Psoas muscle (tissue), 8 donors: ENCODE data around the gene PPA1. TPM values are rescaled to one million over a fixed set of nuclear protein-coding genes. Genes with fewer than 3 reads are reported as not detected.
"Not testable (repeated sequence)": the region's sequence is repeated elsewhere in the genome, so short reads cannot be mapped to it uniquely, and the experiment has no call there.

ENCODE experiments used
- ATAC-seq, 4 donors: fragments of 200-7000 bp; cut with Tn5 transposase; one replicate each; pipeline ENCODE4 v1.9.1; 2020; ENCODE audit warnings: moderate library complexity in 3 of 4, mild to moderate bottlenecking in 2 of 4
- DNase-seq, 2 donors: peaks; one replicate each; pipeline ENCODE4 v3.0.0-alpha.2; 2020
- H3K27ac ChIP-seq: fragments of 200-600 bp; one replicate; pipeline ENCODE4 v1.8.0; 2022
- H3K27me3 ChIP-seq, 3 donors: fragments of 200-600 bp in 1 of 3; one replicate each; pipeline versions ENCODE4 v1.6.1 to v1.8.0; 2013 to 2022; ENCODE audit warnings: low read length in 2 of 3, mild to moderate bottlenecking in 2 of 3, moderate library complexity in 1 of 3; ENCODE audit not compliant: insufficient read depth in 3 of 3
- H3K36me3 ChIP-seq, 2 donors: fragments of 200-600 bp in 1 of 2; one replicate each; pipeline versions ENCODE4 v1.6.1 to v1.8.0; 2013 to 2022; ENCODE audit warnings: low read depth in 1 of 2, mild to moderate bottlenecking in 1 of 2, moderate library complexity in 1 of 2; ENCODE audit not compliant: insufficient read depth in 1 of 2
- H3K4me1 ChIP-seq: fragments of 200-600 bp; one replicate; pipeline ENCODE4 v1.8.0; 2022
- H3K4me3 ChIP-seq: fragments of 200-600 bp; one replicate; pipeline ENCODE4 v1.8.0; 2022; ENCODE audit warnings: mild to moderate bottlenecking
- H3K9me3 ChIP-seq: fragments of 200-600 bp; one replicate; pipeline ENCODE4 v1.8.0; 2022
- CTCF ChIP-seq: fragments of 200-600 bp; IDR thresholded peaks from one replicate; pipeline ENCODE4 v1.8.0; 2022; ENCODE audit warnings: antibody characterized with exemption
- whole genome bisulfite sequencing, 3 donors: extraction: QIAGEN DNeasy Blood & Tissue Kit; methylation state at CpG; one replicate each; pipeline versions ENCODE4 v1.1.6 to v1.1.7; 2013; 5-methylcytosine and 5-hydroxymethylcytosine counted together
- intact Hi-C, 2 donors: fragments of 100-400 bp; cut with DNase I; formaldehyde crosslinking; loops; one replicate each; pipeline versions ENCODE4 v1.11.0 to v1.14.2; 2022
- polyA plus RNA-seq, 3 donors: library from polyadenylated mRNA; stranded (reverse); fragments of 200-250 nt; gene quantifications; one replicate each; pipeline ENCODE4 v1.2.3, GENCODE V29; 2013
- total RNA-seq, 4 donors: library from RNA; stranded (reverse); fragmentation: NEBNext Ultra II Directional in 2 of 4; extraction: Animal tissue kit (Norgen Biotek cat#: 25700) in 2 of 4; gene quantifications; one replicate each; pipeline versions ENCODE4 v1.2.1 to v1.2.4, GENCODE V29; 2021 to 2023
- donor health status: healthy with polysubstance abuse.
- donor health status: DM: no; HTN: no; CAD: no; lungs with moderate emphysema.
- donor health status: Bipolar disorder and iron deficiency.
- donor health status: healthy.
- donor health status: DM: yes; HTN: yes; CAD: no.
- donor health status: DM: no; HTN: no; CAD: no.
- donor health status: DM: no; HTN: no; CAD: no.
- donor health status: DM: yes; HTN: yes; CAD: no.

The PPA1 gene
- total and polyA plus RNA-seq, 7 donors = 95.3 to 211 (median 131) TPM

- Histone ChIP-seq H3K4me1 (peaks cover 47% of the 10 kb centered on the region), H3K27me3 (no peaks in the 10 kb centered on the region), H3K36me3 (peaks cover 5 to 60% of the 10 kb centered on the region in 2 donors), H3K4me3 (no peak overlapping the region), H3K9me3 (no peaks in the 10 kb centered on the region), H3K27ac (no peak overlapping the region)
- WGBS, 3 donors = 73 to 93% (median 82%) methylated on average over 1 of the region's 2 CpGs
- ATAC-seq (no peak), DNase-seq (no peak)
- TF ChIP-seq CTCF = no peak
- intact Hi-C loops = no loop called here
Observed at GRCh38 chr10:70162151-70162891, 70.9 kb downstream of the PPA1 start.

- Histone ChIP-seq H3K4me1 (peaks cover 36% of the 10 kb centered on the region), H3K27ac (no peak overlapping the region), H3K4me3 (no peak overlapping the region), H3K9me3 (no peaks in the 10 kb centered on the region), H3K27me3 (no peaks in the 10 kb centered on the region), H3K36me3 (peaks cover 8 to 67% of the 10 kb centered on the region in 2 donors)
- TF ChIP-seq CTCF = no peak
- no peak for ATAC-seq
- intact Hi-C loops = no loop called here
- DNase-seq = no peak
- 33 to 81% (median 58%) methylated on average over 1 of the region's 1 CpG for WGBS, 3 donors
Observed at GRCh38 chr10:70160798-70161197, 72.4 kb downstream of the PPA1 start.

DNA sequence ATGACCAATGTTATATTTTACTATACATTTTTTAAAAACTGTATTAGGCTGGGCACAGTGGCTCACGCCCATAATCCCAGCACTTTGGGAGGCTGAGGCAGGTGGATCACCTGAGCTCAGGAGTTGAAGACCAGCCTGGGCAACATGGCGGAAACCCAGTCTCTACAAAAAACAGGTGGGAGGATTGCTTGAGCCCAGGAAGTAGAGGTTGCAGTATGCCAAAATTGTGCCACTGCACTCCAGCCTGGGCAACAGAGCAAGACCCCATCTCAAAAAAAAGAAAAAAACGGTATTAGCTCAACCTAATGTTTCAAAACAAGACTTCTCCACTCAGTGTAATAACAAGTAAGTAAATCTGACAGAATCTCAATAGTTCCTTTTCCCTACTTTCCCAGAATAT is 73.9 kb downstream of the PPA1 start:
- ATAC-seq, H3K27ac ChIP-seq, intact Hi-C loops, H3K27me3 ChIP-seq, DNase-seq, H3K4me3 ChIP-seq, H3K9me3 ChIP-seq: not testable (repeated sequence)
- Histone ChIP-seq H3K36me3 (peaks cover 9 to 74% of the 10 kb centered on the region in 2 donors), H3K4me1 (peaks cover 24% of the 10 kb centered on the region)
- WGBS, 3 donors = 29 to 96% (median 69%) methylated on average over 3 of the region's 3 CpGs

DNA sequence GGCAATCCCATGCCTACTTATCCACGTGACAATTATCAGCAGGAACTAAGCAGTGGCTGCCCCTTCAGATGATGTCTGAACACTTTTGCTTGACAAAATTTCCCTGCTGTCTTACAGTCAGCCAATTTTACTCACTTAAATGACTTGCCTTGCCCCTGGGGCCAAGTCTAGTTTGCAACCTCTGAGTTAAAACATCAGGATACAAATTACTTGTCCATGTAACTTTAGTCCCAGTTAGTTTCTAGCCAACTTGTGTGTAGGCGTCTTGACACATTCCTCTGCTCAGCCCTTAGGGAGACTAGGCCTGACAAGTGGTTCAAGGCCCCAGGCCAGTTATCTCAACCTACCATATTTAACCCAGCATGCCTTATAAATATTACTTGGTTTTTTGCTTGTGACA is 75.1 kb downstream of the PPA1 start:
- Histone ChIP-seq H3K27ac (no peak overlapping the region), H3K4me3 (no peak overlapping the region), H3K27me3 (no peaks in the 10 kb centered on the region), H3K9me3 (no peaks in the 10 kb centered on the region), H3K4me1 (peaks cover 14% of the 10 kb centered on the region), H3K36me3 (peaks cover 9 to 87% of the 10 kb centered on the region in 2 donors)
- WGBS, 3 donors = 17 to 27% (median 23%) methylated on average over 2 of the region's 2 CpGs
- intact Hi-C loops = no loop called here
- ATAC-seq = peak in 1 of 4 donors; percentile 45
- TF ChIP-seq CTCF = no peak
- DNase-seq = no peak

- intact Hi-C loops = no loop called here
- DNase-seq (no peak), ATAC-seq (no peak)
- no peak overlapping the region for H3K4me3 ChIP-seq
- H3K36me3 ChIP-seq = peaks cover 4 to 99% of the 10 kb centered on the region in 2 donors
- H3K27ac ChIP-seq = no peak overlapping the region
- WGBS, 3 donors = 65 to 78% (median 65%) methylated on average over 3 of the region's 3 CpGs
- TF ChIP-seq CTCF = no peak
- H3K9me3 ChIP-seq = no peaks in the 10 kb centered on the region
- no peaks in the 10 kb centered on the region for H3K27me3 ChIP-seq
- H3K4me1 ChIP-seq = no peaks in the 10 kb centered on the region
Observed at GRCh38 chr10:70155255-70155838, 77.9 kb downstream of the PPA1 start.

Other genes with a start within 250 kb of the PPA1 start
- 1 to 10 TPM; 4.1 to 6.2 (median 5.8) TPM for gene MACROH2A2, start 180.6 kb downstream of the PPA1 start, total RNA-seq
- gene MACROH2A2, start 180.6 kb downstream of the PPA1 start, polyA plus RNA-seq = 1 to 10 TPM; 3.0 to 7.2 (median 4.7) TPM
- 10 to 100 TPM; 10.1 to 14.5 (median 10.4) TPM for gene AIFM2, start 100.6 kb downstream of the PPA1 start, total RNA-seq
- 10 to 100 TPM in 2 of 3 donors, 1 to 10 TPM in 1; 8.7 to 40.5 (median 26.3) TPM for gene AIFM2, start 100.6 kb downstream of the PPA1 start, polyA plus RNA-seq
- gene TYSND1, start 86.7 kb downstream of the PPA1 start, total RNA-seq = 1 to 10 TPM; 2.4 to 4.7 (median 3.7) TPM
- 1 to 10 TPM; 2.8 to 7.5 (median 4.1) TPM for gene TYSND1, start 86.7 kb downstream of the PPA1 start, polyA plus RNA-seq
- gene SAR1A, start 62.9 kb downstream of the PPA1 start, total RNA-seq = 10 to 100 TPM; 70.0 to 96.8 (median 90.7) TPM
- gene SAR1A, start 62.9 kb downstream of the PPA1 start, polyA plus RNA-seq = 10 to 100 TPM; 38.2 to 87.7 (median 63.6) TPM
- gene NPFFR1, start 50.6 kb upstream of the PPA1 start, total RNA-seq = not detected
- under 1 TPM in 2 of 3 donors, not detected in 1; under 0.01 to 0.01 TPM for gene NPFFR1, start 50.6 kb upstream of the PPA1 start, polyA plus RNA-seq
- gene LRRC20, start 149.2 kb upstream of the PPA1 start, total RNA-seq = 100 to 1,000 TPM in 3 of 4 donors, 10 to 100 TPM in 1; 66.1 to 143 (median 140) TPM
- 100 to 1,000 TPM in 1 of 3 donors, 10 to 100 TPM in 2; 26.4 to 153 (median 67.2) TPM for gene LRRC20, start 149.2 kb upstream of the PPA1 start, polyA plus RNA-seq
- 10 to 100 TPM; 41.3 to 75.0 (median 62.0) TPM for gene EIF4EBP2, start 170.7 kb upstream of the PPA1 start, total RNA-seq
- 10 to 100 TPM; 13.0 to 76.6 (median 33.8) TPM for gene EIF4EBP2, start 170.7 kb upstream of the PPA1 start, polyA plus RNA-seq
- not detected for gene NODAL, start 208.3 kb upstream of the PPA1 start, total RNA-seq
- under 1 TPM in 2 of 3 donors, not detected in 1; 0.08 to 0.10 TPM for gene NODAL, start 208.3 kb upstream of the PPA1 start, polyA plus RNA-seq
- 1 to 10 TPM; 2.8 to 4.0 (median 3.3) TPM for gene PALD1, start 245.3 kb upstream of the PPA1 start, total RNA-seq
- gene PALD1, start 245.3 kb upstream of the PPA1 start, polyA plus RNA-seq = 1 to 10 TPM; 1.0 to 2.5 (median 2.4) TPM